NCI-H524 treated with DMSO at 0.1 percent for 48 hours (cell line): ENCODE data around the gene CENPVL2.
"Not testable (repeated sequence)": the region's sequence is repeated elsewhere in the genome, so short reads cannot be mapped to it uniquely, and the experiment has no call there.

Source experiments
- DNase-seq: peaks from one replicate; lab custom pipeline; 2025; lab: John Stamatoyannopoulos, UW

Gene CENPVL2

DNA sequence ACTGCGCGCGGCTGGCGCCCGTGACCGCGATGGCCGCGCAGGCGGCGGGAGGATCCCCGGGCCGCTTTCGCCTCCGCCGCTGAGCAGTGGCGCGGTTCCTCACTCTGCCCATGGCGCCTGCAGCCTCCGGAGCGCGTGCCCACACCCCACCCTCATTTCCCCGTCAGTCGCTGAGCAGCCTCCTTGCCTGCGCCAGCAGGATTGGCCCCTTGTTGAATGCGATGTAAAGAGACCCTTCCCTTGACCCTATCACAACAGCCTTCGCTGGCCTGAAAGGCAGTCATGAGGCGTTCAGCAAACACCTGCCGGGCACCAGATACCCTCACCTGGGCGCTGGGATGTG, at the start of gene CENPVL2:
TSS of gene CENPVL2 (minus strand) at position 112 of the 343 bp plus-strand sequence. CDS start at position 112, 0 bp downstream.
- DNase-seq = not testable (repeated sequence)

DNA sequence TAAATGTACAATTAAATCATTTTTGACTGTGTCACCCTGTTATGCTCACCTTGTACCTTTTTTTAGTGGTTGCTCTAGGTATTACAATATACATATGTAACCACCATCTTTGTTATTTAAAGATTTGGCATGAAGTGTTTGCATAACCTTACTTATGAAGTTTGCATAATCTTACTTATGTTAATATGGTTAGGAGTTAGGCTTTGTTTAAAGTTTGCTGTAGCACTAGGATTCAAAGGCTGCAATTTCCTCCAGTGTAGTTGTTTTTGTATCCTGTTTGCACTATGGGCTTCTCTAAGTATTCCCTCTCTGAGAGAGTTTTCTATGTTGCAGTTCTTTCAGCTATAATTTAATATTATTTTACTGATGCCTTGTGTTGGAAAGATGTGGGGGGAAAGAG, 45.6 kb upstream of the CENPVL2 start:
- no peak for DNase-seq

DNA sequence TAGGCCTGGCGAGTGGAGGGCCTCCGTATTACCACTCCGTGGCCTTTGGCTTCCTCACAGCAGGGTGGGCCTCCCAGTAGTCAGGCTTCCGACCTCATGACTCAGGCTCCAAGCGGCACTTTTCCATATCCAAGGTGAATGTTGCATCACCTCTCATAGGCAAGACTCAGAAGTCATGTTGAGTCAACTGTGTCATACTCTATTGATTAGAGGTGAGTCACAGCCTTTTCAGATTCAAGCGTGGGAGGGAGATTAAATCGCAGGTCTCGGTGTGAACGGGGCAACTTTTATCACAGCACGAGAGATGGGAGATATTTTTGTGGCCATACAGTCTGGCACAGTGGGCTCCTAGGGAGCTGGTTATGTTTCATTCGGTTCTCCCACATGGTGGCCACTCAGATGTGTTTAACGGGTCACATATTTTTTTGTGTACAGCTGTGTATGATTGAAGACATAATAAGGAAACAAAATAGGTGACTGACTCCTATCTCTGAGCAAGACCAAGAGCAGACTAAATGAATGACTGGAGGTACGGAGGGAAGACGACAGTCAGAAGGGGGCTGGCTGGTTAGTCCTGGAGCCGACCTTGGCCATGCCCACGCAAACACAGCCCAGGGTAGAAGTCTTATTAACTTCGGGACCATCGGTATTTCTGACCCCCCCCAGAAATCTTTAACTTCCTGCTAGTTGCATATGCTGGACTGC, 30.5 kb upstream of the CENPVL2 start:
- not testable (repeated sequence) for DNase-seq

DNA sequence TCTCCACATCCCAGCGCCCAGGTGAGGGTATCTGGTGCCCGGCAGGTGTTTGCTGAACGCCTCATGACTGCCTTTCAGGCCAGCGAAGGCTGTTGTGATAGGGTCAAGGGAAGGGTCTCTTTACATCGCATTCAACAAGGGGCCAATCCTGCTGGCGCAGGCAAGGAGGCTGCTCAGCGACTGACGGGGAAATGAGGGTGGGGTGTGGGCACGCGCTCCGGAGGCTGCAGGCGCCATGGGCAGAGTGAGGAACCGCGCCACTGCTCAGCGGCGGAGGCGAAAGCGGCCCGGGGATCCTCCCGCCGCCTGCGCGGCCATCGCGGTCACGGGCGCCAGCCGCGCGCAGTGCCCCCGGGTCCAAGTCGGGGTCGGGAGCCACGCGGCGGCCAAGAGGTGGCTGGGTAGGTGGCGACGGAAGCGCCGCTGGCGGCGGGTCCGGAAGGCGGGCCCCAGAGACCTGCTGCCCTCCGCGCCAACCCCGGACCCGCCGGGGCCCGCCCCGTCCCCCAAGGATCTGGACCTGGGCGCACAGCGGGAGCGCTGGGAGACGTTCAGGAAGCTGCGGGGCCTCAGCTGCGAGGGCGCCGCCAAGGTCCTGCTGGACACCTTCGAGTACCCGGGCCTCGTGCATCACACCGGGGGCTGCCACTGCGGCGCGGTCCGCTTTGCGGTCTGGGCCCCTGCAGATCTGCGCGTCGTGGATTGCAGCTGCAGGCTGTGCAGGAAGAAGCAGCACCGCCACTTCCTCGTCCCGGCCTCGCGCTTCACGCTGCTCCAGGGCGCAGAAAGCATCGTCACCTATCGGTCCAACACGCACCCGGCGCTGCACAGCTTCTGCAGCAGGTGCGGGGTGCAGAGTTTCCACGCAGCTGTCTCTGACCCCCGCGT, 27.9 kb upstream of the CENPVL2 start, which contains the start of gene CENPVL1:
TSS of gene CENPVL1 (plus strand) at position 236 of the 888 bp plus-strand sequence. CDS start at position 236, 0 bp downstream.
- DNase-seq = not testable (repeated sequence)

DNA sequence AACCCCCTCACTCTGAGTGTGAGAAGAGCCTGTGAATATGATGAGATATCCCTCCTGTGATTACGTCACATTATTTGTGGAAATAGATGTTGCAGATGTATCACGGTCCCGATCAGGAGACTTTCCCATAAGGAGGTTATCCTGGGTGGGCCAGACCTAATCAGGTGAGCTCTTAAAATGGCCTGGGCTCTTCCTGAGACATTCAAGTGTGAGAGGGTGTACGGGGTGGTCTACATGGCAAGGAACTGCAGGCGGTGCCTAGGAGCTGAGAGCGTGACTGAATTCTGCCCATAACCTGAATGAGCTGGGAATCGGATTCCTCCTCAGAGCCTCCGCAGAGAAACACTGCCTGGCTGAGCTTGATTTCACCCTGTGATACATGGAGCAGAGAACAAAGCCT, 14.8 kb upstream of the CENPVL2 start:
- no peak for DNase-seq

DNA sequence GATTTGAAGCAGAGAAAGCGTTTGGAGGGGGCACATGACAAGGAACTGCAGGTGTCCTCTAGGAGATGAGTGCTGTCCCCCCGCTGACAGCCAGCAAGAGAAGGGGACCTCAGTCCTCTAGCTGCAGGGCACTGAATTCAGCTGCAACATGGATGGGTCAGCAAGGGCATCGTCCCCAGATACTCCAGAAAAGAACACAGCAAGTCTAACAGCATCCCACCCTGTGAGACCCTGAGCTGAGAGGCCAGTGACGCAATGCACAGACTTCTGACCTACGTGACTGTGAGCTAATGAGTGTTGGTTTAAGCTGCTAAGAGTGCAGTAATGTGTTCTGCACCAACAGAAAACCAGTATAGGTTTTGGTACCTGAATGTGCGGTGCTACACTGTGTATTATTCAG, 11.6 kb upstream of the CENPVL2 start:
- no peak for DNase-seq

DNA sequence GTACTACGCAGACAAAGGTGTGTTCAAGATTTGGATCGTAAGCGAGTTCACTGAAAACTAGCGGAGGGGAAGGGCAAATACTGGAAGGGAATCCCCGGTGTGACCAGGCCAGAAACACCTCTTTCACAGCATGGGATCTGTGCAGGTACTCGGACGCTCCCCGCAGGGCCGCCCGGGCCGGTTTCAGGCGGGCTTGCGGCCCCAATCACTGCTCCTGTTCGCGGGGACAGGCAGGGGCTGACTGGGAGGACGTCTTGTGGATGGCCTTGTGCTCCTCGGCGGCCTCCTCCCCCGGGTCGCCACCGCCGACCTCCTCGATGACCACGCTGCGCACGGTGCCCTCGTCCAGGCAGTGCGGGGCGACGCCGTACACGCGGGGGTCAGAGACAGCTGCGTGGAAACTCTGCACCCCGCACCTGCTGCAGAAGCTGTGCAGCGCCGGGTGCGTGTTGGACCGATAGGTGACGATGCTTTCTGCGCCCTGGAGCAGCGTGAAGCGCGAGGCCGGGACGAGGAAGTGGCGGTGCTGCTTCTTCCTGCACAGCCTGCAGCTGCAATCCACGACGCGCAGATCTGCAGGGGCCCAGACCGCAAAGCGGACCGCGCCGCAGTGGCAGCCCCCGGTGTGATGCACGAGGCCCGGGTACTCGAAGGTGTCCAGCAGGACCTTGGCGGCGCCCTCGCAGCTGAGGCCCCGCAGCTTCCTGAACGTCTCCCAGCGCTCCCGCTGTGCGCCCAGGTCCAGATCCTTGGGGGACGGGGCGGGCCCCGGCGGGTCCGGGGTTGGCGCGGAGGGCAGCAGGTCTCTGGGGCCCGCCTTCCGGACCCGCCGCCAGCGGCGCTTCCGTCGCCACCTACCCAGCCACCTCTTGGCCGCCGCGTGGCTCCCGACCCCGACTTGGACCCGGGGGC, 567 bp downstream of the CENPVL2 start:
- not testable (repeated sequence) for DNase-seq

DNA sequence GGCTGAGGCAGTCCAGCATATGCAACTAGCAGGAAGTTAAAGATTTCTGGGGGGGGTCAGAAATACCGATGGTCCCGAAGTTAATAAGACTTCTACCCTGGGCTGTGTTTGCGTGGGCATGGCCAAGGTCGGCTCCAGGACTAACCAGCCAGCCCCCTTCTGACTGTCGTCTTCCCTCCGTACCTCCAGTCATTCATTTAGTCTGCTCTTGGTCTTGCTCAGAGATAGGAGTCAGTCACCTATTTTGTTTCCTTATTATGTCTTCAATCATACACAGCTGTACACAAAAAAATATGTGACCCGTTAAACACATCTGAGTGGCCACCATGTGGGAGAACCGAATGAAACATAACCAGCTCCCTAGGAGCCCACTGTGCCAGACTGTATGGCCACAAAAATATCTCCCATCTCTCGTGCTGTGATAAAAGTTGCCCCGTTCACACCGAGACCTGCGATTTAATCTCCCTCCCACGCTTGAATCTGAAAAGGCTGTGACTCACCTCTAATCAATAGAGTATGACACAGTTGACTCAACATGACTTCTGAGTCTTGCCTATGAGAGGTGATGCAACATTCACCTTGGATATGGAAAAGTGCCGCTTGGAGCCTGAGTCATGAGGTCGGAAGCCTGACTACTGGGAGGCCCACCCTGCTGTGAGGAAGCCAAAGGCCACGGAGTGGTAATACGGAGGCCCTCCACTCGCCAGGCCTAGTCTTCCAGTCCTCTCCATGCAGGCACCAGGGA, 2.8 kb downstream of the CENPVL2 start:
- not testable (repeated sequence) for DNase-seq

DNA sequence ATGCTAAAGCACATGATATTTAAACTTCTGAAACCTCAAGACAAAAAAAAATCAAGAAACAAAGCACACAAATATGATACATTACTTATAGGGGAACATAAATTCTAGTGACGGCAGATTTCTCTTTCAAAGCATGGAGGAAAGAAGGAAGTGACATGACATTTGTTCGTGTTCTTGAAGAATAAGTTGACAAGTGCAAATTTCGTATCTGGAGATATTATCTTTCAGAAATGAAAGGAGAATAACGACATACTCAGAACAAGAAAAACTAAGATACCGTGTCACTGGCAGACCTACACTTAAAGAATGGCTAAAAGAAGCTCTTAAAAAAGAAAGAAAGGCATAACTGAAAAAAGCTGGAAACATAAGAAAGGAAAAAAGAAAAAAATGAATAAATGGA, 16.6 kb downstream of the CENPVL2 start:
- no peak for DNase-seq

DNA sequence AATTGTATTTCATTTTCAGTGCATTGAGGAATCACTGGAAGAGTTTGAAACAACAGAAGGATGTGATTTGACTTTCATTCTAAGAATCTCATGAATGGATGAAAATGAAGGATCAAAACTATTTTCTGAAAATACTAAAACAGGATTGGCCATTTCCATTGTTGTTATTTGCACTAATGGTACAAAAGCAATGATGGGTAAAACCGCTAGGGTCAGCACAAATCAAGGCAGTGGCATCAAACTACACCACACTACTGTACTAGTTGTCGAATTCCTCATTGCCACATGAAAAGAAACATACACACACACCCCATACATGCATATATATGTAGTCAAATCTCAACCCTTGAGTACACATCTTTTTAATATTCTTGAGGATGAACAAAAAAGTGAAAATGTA, 39.3 kb downstream of the CENPVL2 start:
- DNase-seq = no peak

DNA sequence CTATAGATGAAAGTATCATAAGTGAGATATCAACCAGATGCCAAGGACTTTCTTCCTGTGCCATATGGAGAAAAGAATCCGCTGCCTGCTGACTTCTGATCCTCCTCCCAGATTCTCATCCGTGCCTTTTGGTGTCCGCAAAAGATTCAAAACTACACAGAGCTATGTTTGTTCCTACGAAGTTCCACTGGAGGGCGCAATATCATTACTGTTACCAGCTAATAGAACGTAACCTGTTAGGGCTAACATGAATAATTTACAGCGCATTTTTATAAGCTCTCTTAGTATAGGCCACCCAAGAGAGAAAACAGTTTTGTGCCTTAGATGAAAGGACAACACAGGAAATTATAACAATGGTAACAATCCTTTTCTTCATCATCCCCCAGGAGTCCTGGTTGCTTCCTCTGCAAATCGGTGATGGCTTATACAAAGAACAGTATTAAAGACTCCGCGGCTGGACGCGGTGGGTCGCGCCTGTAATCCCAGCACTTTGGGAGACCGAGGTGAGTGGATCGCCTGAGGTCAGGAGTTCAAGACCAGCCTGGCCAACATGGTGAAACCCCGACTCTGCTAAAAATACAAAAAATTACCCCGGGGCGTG, 41.1 kb downstream of the CENPVL2 start:
- no peak for DNase-seq

DNA sequence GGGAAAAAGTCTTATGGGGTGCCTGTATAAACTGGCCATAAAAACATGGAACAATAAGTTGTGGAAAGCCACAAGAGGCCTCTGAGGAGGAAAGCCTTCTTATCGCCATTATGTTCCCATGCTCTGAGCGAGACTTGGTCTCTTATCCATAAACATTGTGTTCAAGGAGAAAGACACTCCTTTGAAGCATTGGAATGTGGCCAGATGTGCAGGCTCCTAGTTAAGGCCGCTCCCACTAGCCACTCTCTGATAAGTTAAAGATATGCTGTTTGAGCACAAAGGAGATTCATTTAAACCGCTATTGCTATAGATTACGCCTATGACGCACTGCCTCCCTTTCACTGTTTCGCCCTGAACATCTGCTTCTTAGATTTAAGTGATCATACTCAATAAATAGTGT, 46.1 kb downstream of the CENPVL2 start:
- DNase-seq = not testable (repeated sequence)
